ENCODE results near the gene NOTCH3. TPM values are rescaled to one million over a fixed set of nuclear protein-coding genes. Genes with fewer than 3 reads are reported as not detected.

The NOTCH3 gene
- total RNA-seq, 1 donor from 2014 or later: 67.9 TPM

DNA sequence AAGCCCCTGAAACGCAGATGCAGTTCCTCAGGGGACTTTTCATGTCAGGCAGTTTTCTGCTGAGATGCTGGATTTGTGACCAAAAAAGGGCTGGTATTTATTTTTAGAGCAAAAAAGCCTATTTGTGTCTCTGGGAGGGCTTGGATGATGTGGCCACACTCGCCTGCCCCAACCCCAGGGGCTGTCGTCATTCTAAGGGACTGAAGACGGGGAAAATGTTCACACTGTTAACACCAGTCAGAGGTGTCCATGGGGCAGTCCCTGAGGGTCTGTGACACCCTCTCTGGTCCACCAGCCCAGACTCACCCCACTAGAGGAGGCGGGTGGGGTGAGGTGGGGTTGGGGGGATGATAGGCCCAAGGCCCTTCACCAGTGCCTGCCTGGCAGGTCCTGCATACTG lies 47.3 kb upstream of the NOTCH3 start:
- no peaks in the 10 kb centered on the region for H3K27me3 ChIP-seq
- H3K9me3 ChIP-seq: no peaks in the 10 kb centered on the region
- H3K36me3 ChIP-seq: peaks cover 83% of the 10 kb centered on the region
- peaks cover 56% of the 10 kb centered on the region for H3K4me1 ChIP-seq
- DNase-seq (no peak), ATAC-seq (no peak)
- peak overlapping the region; percentile 84 for H3K27ac ChIP-seq
- no peak overlapping the region for H3K4me3 ChIP-seq
- intact Hi-C loops (cut with DNase I): no loop called here
- no peak for TF ChIP-seq CTCF (IDR thresholded peaks at IDR 0.05)

- ATAC-seq: no peak
- Histone ChIP-seq H3K9me3 (no peaks in the 10 kb centered on the region), H3K36me3 (peaks cover 80% of the 10 kb centered on the region), H3K27me3 (no peaks in the 10 kb centered on the region), H3K4me1 (peaks cover 49% of the 10 kb centered on the region), H3K4me3 (no peak overlapping the region), H3K27ac (peak overlapping the region; percentile 62)
- intact Hi-C loops (cut with DNase I): no loop called here
- no peak for DNase-seq
- TF ChIP-seq CTCF (IDR thresholded peaks at IDR 0.05): no peak
Observed at GRCh38 chr19:15247107-15248014, 46.6 kb upstream of the NOTCH3 start.

- H3K9me3 ChIP-seq: no peaks in the 10 kb centered on the region
- intact Hi-C loops (cut with DNase I): no loop called here
- peaks cover 83% of the 10 kb centered on the region for H3K36me3 ChIP-seq
- H3K27ac ChIP-seq: no peak overlapping the region
- H3K4me1 ChIP-seq: peaks cover 39% of the 10 kb centered on the region
- H3K27me3 ChIP-seq: no peaks in the 10 kb centered on the region
- DNase-seq (no peak), ATAC-seq (no peak)
- no peak overlapping the region for H3K4me3 ChIP-seq
- TF ChIP-seq CTCF (IDR thresholded peaks at IDR 0.05): no peak
Observed at GRCh38 chr19:15246198-15246481, 45.3 kb upstream of the NOTCH3 start.

DNA sequence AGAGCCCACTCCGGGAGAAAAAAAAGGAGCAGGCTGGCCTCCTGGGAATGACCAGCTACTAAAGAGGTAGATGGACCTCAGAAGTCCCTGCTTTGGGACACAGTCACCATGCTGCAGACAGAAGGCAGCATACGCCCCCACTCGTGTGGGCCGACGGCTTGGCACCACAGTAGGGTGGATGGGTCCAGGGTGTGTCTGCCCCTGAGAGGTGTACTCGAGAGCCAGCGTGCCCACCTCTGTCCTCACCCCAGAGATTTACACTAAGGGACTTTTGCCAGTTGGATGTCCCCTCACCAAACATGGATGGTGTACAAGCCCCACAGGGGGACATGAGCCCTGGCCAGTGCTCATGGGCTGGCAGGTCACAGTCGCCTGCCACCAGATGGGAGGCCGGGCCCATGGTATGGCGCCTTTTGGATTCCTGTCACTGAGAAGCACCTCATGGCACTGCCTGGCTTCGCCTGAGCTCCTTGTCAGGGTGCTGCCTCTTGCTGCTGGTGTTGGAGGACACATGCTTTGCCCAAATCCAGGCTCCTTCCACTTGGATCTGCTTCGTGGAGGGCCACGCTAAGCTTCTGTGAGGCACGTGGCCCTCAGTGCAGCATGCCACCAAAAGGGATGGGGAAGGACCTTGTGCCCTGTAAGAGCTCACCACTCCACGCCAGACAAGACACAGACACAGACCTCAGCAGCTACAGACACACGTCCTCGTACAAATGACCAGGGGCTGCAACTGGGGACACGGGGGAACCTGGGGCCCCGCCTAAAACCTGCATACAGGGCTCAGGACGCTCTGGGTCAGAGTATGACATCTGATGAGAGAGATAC lies 44.8 kb upstream of the NOTCH3 start:
- TF ChIP-seq CTCF (IDR thresholded peaks at IDR 0.05): no peak
- no peak for DNase-seq
- no peak overlapping the region for H3K4me3 ChIP-seq
- no peaks in the 10 kb centered on the region for H3K27me3 ChIP-seq
- peaks cover 83% of the 10 kb centered on the region for H3K36me3 ChIP-seq
- no peaks in the 10 kb centered on the region for H3K9me3 ChIP-seq
- peak overlapping the region; percentile 11 for H3K27ac ChIP-seq
- no peak for ATAC-seq
- peaks cover 34% of the 10 kb centered on the region for H3K4me1 ChIP-seq
- intact Hi-C loops (cut with DNase I): no loop called here

DNA sequence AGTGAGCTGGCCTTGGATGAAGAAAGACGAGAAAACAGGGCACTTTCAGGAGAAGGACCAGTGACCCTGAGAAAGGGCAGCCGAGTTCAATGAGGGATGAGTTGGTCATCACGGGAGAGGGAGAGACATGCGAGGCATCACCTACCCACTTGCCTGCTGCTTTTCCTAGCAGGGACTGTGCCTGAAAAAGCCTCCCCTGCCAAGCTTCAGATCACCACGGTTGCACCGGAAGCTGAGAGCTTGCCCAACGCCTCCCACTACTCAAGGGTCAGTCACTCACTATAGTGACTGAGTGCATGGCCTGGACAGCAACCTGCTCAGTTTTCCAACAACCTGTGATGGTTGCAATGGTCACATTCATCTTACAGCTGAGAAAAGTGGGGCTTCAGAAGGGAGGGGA lies 44.0 kb upstream of the NOTCH3 start:
- H3K4me3 ChIP-seq: no peak overlapping the region
- ATAC-seq: no peak
- intact Hi-C loops (cut with DNase I): no loop called here

More for the DNA sequence above, 44.0 kb upstream of the NOTCH3 start:
- H3K9me3 ChIP-seq: no peaks in the 10 kb centered on the region
- peaks cover 27% of the 10 kb centered on the region for H3K4me1 ChIP-seq
- peaks cover 91% of the 10 kb centered on the region for H3K36me3 ChIP-seq
- no peak for DNase-seq
- H3K27me3 ChIP-seq: no peaks in the 10 kb centered on the region
- no peak for TF ChIP-seq CTCF (IDR thresholded peaks at IDR 0.05)
- H3K27ac ChIP-seq: peak overlapping the region; percentile 11

Measured in upper lobe of right lung (tissue), 1 donor.